ENCODE results near the gene ADGRE3. TPM values are rescaled to one million over a fixed set of nuclear protein-coding genes. Genes with fewer than 3 reads are reported as not detected.

ADGRE3 gene
- not detected in 2 replicates for total RNA-seq

GRCh38 chr19:14674764-14675163 lies at the start of gene ADGRE3:
Gene ADGRE3, minus strand, starts transcription at chr19:14674844. Its CDS starts 74 bp downstream, at chr19:14674770.
- no peak for DNase-seq (ENCODE audit: low read depth)
- H3K36me3 ChIP-seq (ENCODE audit: control insufficient read depth, insufficient read depth, low read length): no peaks in the 10 kb centered on the region
- TF ChIP-seq CTCF (IDR thresholded peaks at IDR 0.05; ENCODE audit: insufficient read depth, low read length, poor library complexity, severe bottlenecking): no peak
- H3K4me3 ChIP-seq (ENCODE audit: low read depth, low read length): no peak within 1 kb of the TSS
- H3K27me3 ChIP-seq (ENCODE audit: control insufficient read depth, insufficient read depth, low read length): no peaks in the 10 kb centered on the region

- TF ChIP-seq CTCF (IDR thresholded peaks at IDR 0.05; ENCODE audit: insufficient read depth, low read length, poor library complexity, severe bottlenecking): no peak
- Histone ChIP-seq H3K36me3 (ENCODE audit: control insufficient read depth, insufficient read depth, low read length) (no peaks in the 10 kb centered on the region), H3K4me3 (ENCODE audit: low read depth, low read length) (no peak overlapping the region), H3K27me3 (ENCODE audit: control insufficient read depth, insufficient read depth, low read length) (no peaks in the 10 kb centered on the region)
- no peak for DNase-seq (ENCODE audit: low read depth)
These were observed 47.5 kb upstream of the ADGRE3 start for GRCh38 chr19:14722127-14722526.

GRCh38 chr19:14719162-14719561 lies 44.5 kb upstream of the ADGRE3 start:
- H3K4me3 ChIP-seq (ENCODE audit: low read depth, low read length): no peak overlapping the region
- no peak for TF ChIP-seq CTCF (IDR thresholded peaks at IDR 0.05; ENCODE audit: insufficient read depth, low read length, poor library complexity, severe bottlenecking)
- no peaks in the 10 kb centered on the region for H3K27me3 ChIP-seq (ENCODE audit: control insufficient read depth, insufficient read depth, low read length)
- H3K36me3 ChIP-seq (ENCODE audit: control insufficient read depth, insufficient read depth, low read length): peaks cover 1% of the 10 kb centered on the region
- DNase-seq (ENCODE audit: low read depth): no peak

- no peak for TF ChIP-seq CTCF (IDR thresholded peaks at IDR 0.05; ENCODE audit: insufficient read depth, low read length, poor library complexity, severe bottlenecking)
- H3K4me3 ChIP-seq (ENCODE audit: low read depth, low read length): no peak overlapping the region
- no peak for DNase-seq (ENCODE audit: low read depth)
- H3K27me3 ChIP-seq (ENCODE audit: control insufficient read depth, insufficient read depth, low read length): no peaks in the 10 kb centered on the region
- peaks cover 1% of the 10 kb centered on the region for H3K36me3 ChIP-seq (ENCODE audit: control insufficient read depth, insufficient read depth, low read length)
These were observed 44.0 kb upstream of the ADGRE3 start for GRCh38 chr19:14718522-14719116.

- no peak for DNase-seq (ENCODE audit: low read depth)
- no peak for TF ChIP-seq CTCF (IDR thresholded peaks at IDR 0.05; ENCODE audit: insufficient read depth, low read length, poor library complexity, severe bottlenecking)
- Histone ChIP-seq H3K27me3 (ENCODE audit: control insufficient read depth, insufficient read depth, low read length) (no peaks in the 10 kb centered on the region), H3K36me3 (ENCODE audit: control insufficient read depth, insufficient read depth, low read length) (peaks cover 1% of the 10 kb centered on the region), H3K4me3 (ENCODE audit: low read depth, low read length) (no peak overlapping the region)
These were observed 41.2 kb upstream of the ADGRE3 start for GRCh38 chr19:14715841-14716240.

- H3K36me3 ChIP-seq (ENCODE audit: control insufficient read depth, insufficient read depth, low read length): no peaks in the 10 kb centered on the region
- no peak overlapping the region for H3K4me3 ChIP-seq (ENCODE audit: low read depth, low read length)
- no peaks in the 10 kb centered on the region for H3K27me3 ChIP-seq (ENCODE audit: control insufficient read depth, insufficient read depth, low read length)
- no peak for DNase-seq (ENCODE audit: low read depth)
- TF ChIP-seq CTCF (IDR thresholded peaks at IDR 0.05; ENCODE audit: insufficient read depth, low read length, poor library complexity, severe bottlenecking): no peak
These were observed 29.8 kb upstream of the ADGRE3 start for GRCh38 chr19:14704450-14704849.

Data from kidney epithelial cell (primary cell).